Heart right ventricle (tissue), 16 donors: ENCODE results near the gene HTD2. TPM values are rescaled to one million over a fixed set of nuclear protein-coding genes. Genes with fewer than 3 reads are reported as not detected.
A peak's percentile ranks its signal among the peaks of the same experiment; 100 is the strongest.

Source experiments
- ATAC-seq, 8 donors: fragments of 200-7000 bp; cut with Tn5 transposase; one replicate each; pipeline ENCODE4 v1.9.1; 2020; ENCODE audit warnings: mild to moderate bottlenecking in 8 of 8, moderate library complexity in 8 of 8, moderate number of reproducible peaks in 1 of 8
- DNase-seq, 2 donors: peaks; one replicate each; pipeline ENCODE4 v3.0.0-alpha.2; 2020
- H3K27ac ChIP-seq, 10 donors: fragments of 200-600 bp; sonication (generic) in 2 of 10; one replicate each; pipeline versions ENCODE4 v1.5.0 to v1.8.0; 2020 to 2022; ENCODE audit warnings: mild to moderate bottlenecking in 3 of 10
- H3K27me3 ChIP-seq, 7 donors: fragments of 200-600 bp; one replicate each; pipeline ENCODE4 v1.8.0; 2021 to 2022; ENCODE audit warnings: mild to moderate bottlenecking in 2 of 7
- H3K36me3 ChIP-seq, 9 donors: fragments of 200-600 bp; sonication (generic) in 1 of 9; one replicate each; pipeline versions ENCODE4 v1.5.0 to v1.8.0; 2020 to 2022; ENCODE audit warnings: mild to moderate bottlenecking in 2 of 9
- H3K4me1 ChIP-seq, 9 donors: fragments of 200-600 bp; sonication (generic) in 1 of 9; one replicate each; pipeline versions ENCODE4 v1.5.0 to v1.8.0; 2020 to 2022; ENCODE audit warnings: mild to moderate bottlenecking in 4 of 9
- H3K4me3 ChIP-seq, 10 donors: fragments of 200-600 bp; sonication (generic) in 2 of 10; one replicate each; pipeline versions ENCODE4 v1.5.0 to v1.8.0; 2020 to 2022; ENCODE audit warnings: mild to moderate bottlenecking in 7 of 10, moderate library complexity in 2 of 10
- H3K9me3 ChIP-seq, 11 donors: fragments of 200-600 bp in 10 of 11; sonication (generic) in 2 of 11; one replicate each; pipeline versions ENCODE4 v1.5.0 to v1.8.0; 2013 to 2022; ENCODE audit warnings: mild to moderate bottlenecking in 2 of 11, control low read depth in 1 of 11, moderate library complexity in 1 of 11
- CTCF ChIP-seq, 9 donors: fragments of 200-600 bp; sonication (generic) in 2 of 9; IDR thresholded peaks; one replicate each; pipeline versions ENCODE4 v1.5.0 to v1.8.0; 2021 to 2022; ENCODE audit warnings: antibody characterized with exemption in 9 of 9, mild to moderate bottlenecking in 5 of 9, moderate library complexity in 1 of 9
- WGBS, 2 donors: extraction: QIAGEN DNeasy Blood & Tissue Kit; methylation state at CpG; one replicate each; pipeline ENCODE4 v1.1.7; 2013; ENCODE audit warnings: inconsistent platforms in 1 of 2; 5-methylcytosine and 5-hydroxymethylcytosine counted together
- intact Hi-C, 10 donors: fragments of 100-400 bp; cut with DNase I; formaldehyde crosslinking; loops; one replicate each; pipeline versions ENCODE4 v1.11.1 to v1.14.2; 2022
- polyA plus RNA-seq, 2 donors: library from polyadenylated mRNA; stranded (reverse); fragments of 200-250 nt; gene quantifications; one replicate each; pipeline ENCODE4 v1.2.3, GENCODE V29; 2013
- total RNA-seq, 10 donors: library from RNA; stranded (reverse); fragmentation: NEBNext Ultra II Directional in 3 of 10; extraction: Animal tissue kit (Norgen Biotek cat#: 25700) in 3 of 10; gene quantifications; one replicate each; pipeline versions ENCODE4 v1.2.1 to v1.2.4, GENCODE V29; 2021 to 2023
- donor health status: Arrhythmogenic right ventricular cardiomyopathy.
- donor health status: ischemic (EF 13 %, LVEDD 7.1; RV severe dilation, severe dysfunction).
- donor health status: healthy with polysubstance abuse.
- donor health status: DM: no; HTN: yes; CAD: no.
- donor health status: DM: no; HTN: no; CAD: no.
- donor health status: ischemic (EF 25% LVEDD 6.9; RV normal size, moderate dysfunction).
- donor health status: ischemic (EF 25% LVEDD 5.7; RV mildly dilated, moderate dysfunction).
- donor health status: healthy.
- donor health status: DM: yes; HTN: yes; CAD: no.
- donor health status: Ischemic cardiomyopathy.
- donor health status: ischemic (EF 35%, LVEDD 5.7; RV mildly dilated, moderate dysfunction).
- donor health status: nonischemic (EF 11% LVEDD 7.7; RV severe dilation, severe dysfunction).
- donor health status: DM: yes; HTN: yes; CAD: no.
- donor health status: PGD.
- donor health status: ischemic (EF 29% LVEDD 5.4; RV normal size, mild dysfunction).
- donor health status: nonischemic (EF 23%, LVEDD 6.1; RV moderate dilation, normal function).

The HTD2 gene
- total and polyA plus RNA-seq, 12 donors = 2.4 to 19.5 (median 12.7) TPM

GRCh38 chr3:58329922-58330413, 23.6 kb downstream of the HTD2 start:
- H3K27me3 ChIP-seq = no peaks in the 10 kb centered on the region
- no peak for DNase-seq
- 93 to 94% methylated on average over 5 of the region's 5 CpGs for WGBS, 2 donors
- H3K27ac ChIP-seq = no peak overlapping the region
- no peak for ATAC-seq
- no peak overlapping the region for H3K4me3 ChIP-seq
- intact Hi-C loops = loop anchor here in 9 of 10 donors (5.0 to 10.0 kb wide), 10 partner anchors 55 to 205 kb away; partner anchors contain the start of genes KCTD6 (in 6 of the 9) and ACOX2 (in 1 of the 9)
- no peaks in the 10 kb centered on the region for H3K36me3 ChIP-seq
- no peak for TF ChIP-seq CTCF (IDR thresholded peaks at IDR 0.05)
- H3K9me3 ChIP-seq = no peaks in the 10 kb centered on the region
- H3K4me1 ChIP-seq = peaks cover 8 to 34% (median 27%) of the 10 kb centered on the region in 9 donors

GRCh38 chr3:58331593-58332152, 25.4 kb downstream of the HTD2 start:
- Histone ChIP-seq H3K4me3 (peak overlapping the region in 1 of 10 donors; percentile 78), H3K27ac (peak overlapping the region in 1 of 10 donors; percentile 89), H3K9me3 (no peaks in the 10 kb centered on the region), H3K4me1 (peaks cover 3 to 38% (median 19%) of the 10 kb centered on the region in 9 donors), H3K36me3 (no peaks in the 10 kb centered on the region), H3K27me3 (no peaks in the 10 kb centered on the region)
- DNase-seq = no peak
- no peak for TF ChIP-seq CTCF (IDR thresholded peaks at IDR 0.05)
- intact Hi-C loops = loop anchor here (2.0 to 10.0 kb wide), 8 partner anchors 53 to 201 kb away; partner anchors contain the start of gene KCTD6 (in 8 of the 10)
- no peak for ATAC-seq
- 82 to 83% methylated on average over 4 of the region's 4 CpGs for WGBS, 2 donors

- H3K36me3 ChIP-seq = no peaks in the 10 kb centered on the region
- peak within 1 kb of the TSS in 9 of 10 donors; percentile 43 to 89 (median 70) for H3K27ac ChIP-seq
- intact Hi-C loops = loop anchor here (2.0 to 10.0 kb wide), 8 partner anchors 52 to 200 kb away; partner anchors contain the start of gene KCTD6 (in 8 of the 10)
- H3K9me3 ChIP-seq = no peaks in the 10 kb centered on the region
- no peaks in the 10 kb centered on the region for H3K27me3 ChIP-seq
- peak; percentile 78 to 85 for DNase-seq
- H3K4me3 ChIP-seq = peak within 1 kb of the TSS; percentile 61 to 95 (median 79)
- WGBS, 2 donors = 1% methylated on average over 64 to 79 of the region's 79 CpGs
- peak; percentile 93 to 98 (median 96) for ATAC-seq
- peaks cover 3 to 41% (median 19%) of the 10 kb centered on the region in 9 donors for H3K4me1 ChIP-seq
- peak in 5 of 9 donors; percentile 6 to 42 (median 21) for TF ChIP-seq CTCF (IDR thresholded peaks at IDR 0.05)
These were observed 26.4 kb downstream of the HTD2 start, which contains the start of gene PXK for GRCh38 chr3:58332575-58333188. TSS of gene PXK (plus strand) at chr3:58332892. CDS start at chr3:58332989, 97 bp downstream.

GRCh38 chr3:58333206-58334012, 27.1 kb downstream of the HTD2 start:
- peak overlapping the region in 9 of 10 donors; percentile 43 to 89 (median 70) for H3K27ac ChIP-seq
- DNase-seq = peak; percentile 16 to 25
- peak in 6 of 8 donors; percentile 3 to 65 (median 34) for ATAC-seq
- 0% methylated on average over 34 to 37 of the region's 37 CpGs for WGBS, 2 donors
- H3K9me3 ChIP-seq = no peaks in the 10 kb centered on the region
- H3K36me3 ChIP-seq = no peaks in the 10 kb centered on the region
- TF ChIP-seq CTCF (IDR thresholded peaks at IDR 0.05) = peak in 4 of 9 donors; percentile 21 to 32 (median 31)
- intact Hi-C loops = loop anchor here (2.0 to 10.0 kb wide), 8 partner anchors 51 to 199 kb away; partner anchors contain the start of gene KCTD6 (in 8 of the 10)
- peaks cover 3 to 41% (median 19%) of the 10 kb centered on the region in 9 donors for H3K4me1 ChIP-seq
- H3K27me3 ChIP-seq = no peaks in the 10 kb centered on the region
- H3K4me3 ChIP-seq = peak overlapping the region; percentile 61 to 95 (median 79)
